Lower leg skin (tissue), 4 donors: ENCODE results near the gene KIF5C. TPM values are rescaled to one million over a fixed set of nuclear protein-coding genes. Genes with fewer than 3 reads are reported as not detected.
"Not testable (repeated sequence)": the region's sequence is repeated elsewhere in the genome, so short reads cannot be mapped to it uniquely, and the experiment has no call there.

Experiments used
- DNase-seq, 2 donors: peaks; one replicate each; pipeline ENCODE4 v3.0.0-alpha.2; 2019; ENCODE audit warnings: low spot score in 2 of 2
- H3K4me3 ChIP-seq: fragments of 200-600 bp; sonication (generic); 2 replicates; pipeline ENCODE4 v1.5.1; 2017; ENCODE audit warnings: mild to moderate bottlenecking, low read depth; ENCODE audit not compliant: poor library complexity, severe bottlenecking
- CTCF ChIP-seq, 3 donors: fragments of 450-650 bp; IDR thresholded peaks; one replicate each; pipeline ENCODE4 v1.5.1; 2016; ENCODE audit warnings: antibody characterized with exemption in 3 of 3, mild to moderate bottlenecking in 3 of 3, moderate library complexity in 2 of 3
- POLR2A ChIP-seq, 2 donors: fragments of 450-650 bp; IDR thresholded peaks; one replicate each; pipeline ENCODE4 v1.6.1; 2016 to 2017; ENCODE audit warnings: antibody characterized with exemption in 2 of 2, mild to moderate bottlenecking in 1 of 2, moderate library complexity in 1 of 2
- WGBS, 2 donors: methylation state at CpG; one replicate each; pipeline ENCODE4 v1.1.5; 2018; 5-methylcytosine and 5-hydroxymethylcytosine counted together
- intact Hi-C: fragments of 100-400 bp; cut with DNase I; formaldehyde crosslinking; loops from one replicate; pipeline ENCODE4 v1.15.0; 2023; ENCODE audit warnings: low total_unique reads
- total RNA-seq, 4 donors: library from RNA; depleted of rRNA; stranded (reverse); fragments of >200 nt; gene quantifications; one replicate each; pipeline ENCODE4 v1.1.0, GENCODE V29; 2016

The KIF5C gene
- total RNA-seq, 4 donors from 2014 or later, result 0.99 to 1.9 (median 1.3) TPM

- TF ChIP-seq CTCF (IDR thresholded peaks at IDR 0.05), result no peak
- no peak for TF ChIP-seq POLR2A (IDR thresholded peaks at IDR 0.05)
- intact Hi-C loops, result no loop called here
- 91 to 92% methylated on average over 1 of the region's 1 CpG for WGBS, 2 donors
- DNase-seq, result no peak
- no peak overlapping the region for H3K4me3 ChIP-seq
Measured at GRCh38 chr2:148848146-148848545, 26.9 kb upstream of the KIF5C start.

- H3K4me3 ChIP-seq, result no peak overlapping the region
- DNase-seq, result no peak
- intact Hi-C loops, result no loop called here
- 44 to 58% methylated on average over 2 of the region's 2 CpGs for WGBS, 2 donors
- no peak for TF ChIP-seq POLR2A (IDR thresholded peaks at IDR 0.05)
- TF ChIP-seq CTCF (IDR thresholded peaks at IDR 0.05), result no peak
Measured at GRCh38 chr2:148853458-148853857, 21.6 kb upstream of the KIF5C start.

GRCh38 chr2:148860037-148860436, 15.0 kb upstream of the KIF5C start:
- 43 to 54% methylated on average over 3 of the region's 3 CpGs for WGBS, 2 donors
- TF ChIP-seq CTCF (IDR thresholded peaks at IDR 0.05), result no peak
- TF ChIP-seq POLR2A (IDR thresholded peaks at IDR 0.05), result no peak
- intact Hi-C loops, result no loop called here
- H3K4me3 ChIP-seq, result no peak overlapping the region
- no peak for DNase-seq

- 80 to 87% methylated on average over 5 of the region's 5 CpGs for WGBS, 2 donors
- TF ChIP-seq CTCF (IDR thresholded peaks at IDR 0.05) (no peak), POLR2A (IDR thresholded peaks at IDR 0.05) (no peak)
- H3K4me3 ChIP-seq, result no peak overlapping the region
- intact Hi-C loops, result no loop called here
- DNase-seq, result no peak
Measured at GRCh38 chr2:148861367-148861766, 13.7 kb upstream of the KIF5C start.

GRCh38 chr2:148862478-148862877, 12.5 kb upstream of the KIF5C start:
- intact Hi-C loops, H3K4me3 ChIP-seq, DNase-seq: not testable (repeated sequence)
- 80 to 85% methylated on average over 6 of the region's 6 CpGs for WGBS, 2 donors

- intact Hi-C loops, result no loop called here
- whole genome bisulfite sequencing, 2 donors, result 81 to 91% methylated on average over 5 of the region's 5 CpGs
- H3K4me3 ChIP-seq, result no peak overlapping the region
- TF ChIP-seq POLR2A (IDR thresholded peaks at IDR 0.05), result no peak
- TF ChIP-seq CTCF (IDR thresholded peaks at IDR 0.05), result no peak
- DNase-seq, result no peak
Measured at GRCh38 chr2:148865512-148865911, 9.5 kb upstream of the KIF5C start.
